ENCODE data around the gene ADRB1. TPM values are rescaled to one million over a fixed set of nuclear protein-coding genes. Genes with fewer than 3 reads are reported as not detected.

ADRB1 gene
- total RNA-seq, 1 donor from 2014 or later = not detected

GRCh38 chr10:114051714-114052113 is 8.0 kb downstream of the ADRB1 start:
- no peaks in the 10 kb centered on the region for H3K9me3 Mint-ChIP-seq (ENCODE audit: unreplicated experiment)
- H3K36me3 Mint-ChIP-seq (ENCODE audit: low read depth, unreplicated experiment) = no peaks in the 10 kb centered on the region
- TF ChIP-seq CTCF (IDR thresholded peaks at IDR 0.05; ENCODE audit: unreplicated experiment) = no peak
- DNase-seq (ENCODE audit: low spot score) = no peak
- H3K27me3 Mint-ChIP-seq (ENCODE audit: unreplicated experiment) = no peaks in the 10 kb centered on the region
- H3K27ac Mint-ChIP-seq (ENCODE audit: unreplicated experiment) = no peak overlapping the region
- H3K4me3 Mint-ChIP-seq (ENCODE audit: unreplicated experiment) = no peak overlapping the region
- H3K4me1 Mint-ChIP-seq (ENCODE audit: unreplicated experiment) = no peaks in the 10 kb centered on the region

- H3K4me3 Mint-ChIP-seq (ENCODE audit: unreplicated experiment) = no peak overlapping the region
These were observed 8.6 kb downstream of the ADRB1 start for GRCh38 chr10:114052255-114052654.

GRCh38 chr10:114053946-114054345 is 10.3 kb downstream of the ADRB1 start:
- Mint-ChIP-seq H3K27ac (ENCODE audit: unreplicated experiment) (no peak overlapping the region), H3K4me3 (ENCODE audit: unreplicated experiment) (no peak overlapping the region), H3K9me3 (ENCODE audit: unreplicated experiment) (no peaks in the 10 kb centered on the region), H3K27me3 (ENCODE audit: unreplicated experiment) (no peaks in the 10 kb centered on the region), H3K36me3 (ENCODE audit: low read depth, unreplicated experiment) (no peaks in the 10 kb centered on the region), H3K4me1 (ENCODE audit: unreplicated experiment) (no peaks in the 10 kb centered on the region)
- no peak for TF ChIP-seq CTCF (IDR thresholded peaks at IDR 0.05; ENCODE audit: unreplicated experiment)
- no peak for DNase-seq (ENCODE audit: low spot score)

More at GRCh38 chr10:114052255-114052654, 8.6 kb downstream of the ADRB1 start:
- DNase-seq (ENCODE audit: low spot score) = no peak
- no peaks in the 10 kb centered on the region for H3K9me3 Mint-ChIP-seq (ENCODE audit: unreplicated experiment)
- no peak for TF ChIP-seq CTCF (IDR thresholded peaks at IDR 0.05; ENCODE audit: unreplicated experiment)
- no peaks in the 10 kb centered on the region for H3K4me1 Mint-ChIP-seq (ENCODE audit: unreplicated experiment)
- H3K36me3 Mint-ChIP-seq (ENCODE audit: low read depth, unreplicated experiment) = no peaks in the 10 kb centered on the region
- no peaks in the 10 kb centered on the region for H3K27me3 Mint-ChIP-seq (ENCODE audit: unreplicated experiment)
- no peak overlapping the region for H3K27ac Mint-ChIP-seq (ENCODE audit: unreplicated experiment)

GRCh38 chr10:114057855-114058254 is 14.2 kb downstream of the ADRB1 start:
- TF ChIP-seq CTCF (IDR thresholded peaks at IDR 0.05; ENCODE audit: unreplicated experiment) = no peak
- no peaks in the 10 kb centered on the region for H3K4me1 Mint-ChIP-seq (ENCODE audit: unreplicated experiment)

GRCh38 chr10:114058297-114058696 is 14.6 kb downstream of the ADRB1 start:
- Mint-ChIP-seq H3K27ac (ENCODE audit: unreplicated experiment) (no peak overlapping the region), H3K27me3 (ENCODE audit: unreplicated experiment) (no peaks in the 10 kb centered on the region), H3K9me3 (ENCODE audit: unreplicated experiment) (no peaks in the 10 kb centered on the region), H3K36me3 (ENCODE audit: low read depth, unreplicated experiment) (no peaks in the 10 kb centered on the region), H3K4me3 (ENCODE audit: unreplicated experiment) (no peak overlapping the region), H3K4me1 (ENCODE audit: unreplicated experiment) (no peaks in the 10 kb centered on the region)
- no peak for TF ChIP-seq CTCF (IDR thresholded peaks at IDR 0.05; ENCODE audit: unreplicated experiment)
- DNase-seq (ENCODE audit: low spot score) = no peak

More at GRCh38 chr10:114057855-114058254, 14.2 kb downstream of the ADRB1 start:
- Mint-ChIP-seq H3K27me3 (ENCODE audit: unreplicated experiment) (no peaks in the 10 kb centered on the region), H3K4me3 (ENCODE audit: unreplicated experiment) (no peak overlapping the region), H3K9me3 (ENCODE audit: unreplicated experiment) (no peaks in the 10 kb centered on the region), H3K36me3 (ENCODE audit: low read depth, unreplicated experiment) (no peaks in the 10 kb centered on the region), H3K27ac (ENCODE audit: unreplicated experiment) (no peak overlapping the region)
- DNase-seq (ENCODE audit: low spot score) = no peak
